Uterus (tissue), 4 donors: ENCODE measurements around the gene CYP4F3. TPM values are rescaled to one million over a fixed set of nuclear protein-coding genes. Genes with fewer than 3 reads are reported as not detected.

ENCODE experiments used
- DNase-seq, 2 donors: peaks; one replicate each; pipeline ENCODE4 v3.0.0-alpha.2; 2019 to 2020
- H3K27ac ChIP-seq, 2 donors: fragments of 200-600 bp; sonication (generic); 1 replicate in 1 of 2; 2 replicates in 1 of 2; pipeline ENCODE4 v1.5.1; 2016 to 2018
- H3K27me3 ChIP-seq, 2 donors: fragments of 200-600 bp; sonication (generic); one replicate each; pipeline ENCODE4 v1.5.1; 2018 to 2019; ENCODE audit warnings: control low read depth in 1 of 2
- H3K36me3 ChIP-seq, 2 donors: fragments of 200-600 bp; sonication (generic); one replicate each; pipeline ENCODE4 v1.5.1; 2019; ENCODE audit warnings: control low read depth in 1 of 2
- H3K4me1 ChIP-seq, 2 donors: fragments of 200-600 bp; sonication (generic); one replicate each; pipeline ENCODE4 v1.5.1; 2018 to 2019; ENCODE audit warnings: control low read depth in 1 of 2
- H3K4me3 ChIP-seq, 2 donors: fragments of 200-600 bp; sonication (generic); 1 replicate in 1 of 2; 2 replicates in 1 of 2; pipeline ENCODE4 v1.5.1; 2018 to 2019; ENCODE audit warnings: mild to moderate bottlenecking in 1 of 2
- H3K9me3 ChIP-seq, 2 donors: fragments of 200-600 bp; sonication (generic); one replicate each; pipeline ENCODE4 v1.5.1; 2019; ENCODE audit warnings: control low read depth in 1 of 2
- POLR2A ChIP-seq, 2 donors: fragments of 450-650 bp; IDR thresholded peaks; one replicate each; pipeline ENCODE4 v1.6.1; 2016; ENCODE audit warnings: antibody characterized with exemption in 2 of 2, mild to moderate bottlenecking in 1 of 2, moderate library complexity in 1 of 2
- intact Hi-C: fragments of 100-400 bp; cut with DNase I; formaldehyde crosslinking; loops from one replicate; pipeline ENCODE4 v1.15.1; 2023; ENCODE audit warnings: low total_unique reads
- total RNA-seq, 4 donors: library from RNA; depleted of rRNA in 3 of 4; stranded (reverse); fragments of >200 nt in 3 of 4; gene quantifications; one replicate each; pipeline versions ENCODE4 v1.1.0 to v1.2.4, GENCODE V29; 2014 to 2023
- TF ChIP-seq, protein P1 (sequence below), 4 experiments: fragments of 200-600 bp in 2 of 4; fragments of 450-650 bp in 2 of 4; sonication (generic) in 2 of 4; IDR thresholded peaks; one replicate each; pipeline ENCODE4 v1.5.1; 2016 to 2019; ENCODE audit warnings: antibody characterized with exemption in 4 of 4, mild to moderate bottlenecking in 2 of 4, moderate library complexity in 1 of 4
- donor health status: DM: yes; HTN: yes; CAD: no.

The CYP4F3 gene
- total RNA-seq, 4 donors from 2014 or later = 0.41 to 0.70 TPM; not detected in 2

DNA sequence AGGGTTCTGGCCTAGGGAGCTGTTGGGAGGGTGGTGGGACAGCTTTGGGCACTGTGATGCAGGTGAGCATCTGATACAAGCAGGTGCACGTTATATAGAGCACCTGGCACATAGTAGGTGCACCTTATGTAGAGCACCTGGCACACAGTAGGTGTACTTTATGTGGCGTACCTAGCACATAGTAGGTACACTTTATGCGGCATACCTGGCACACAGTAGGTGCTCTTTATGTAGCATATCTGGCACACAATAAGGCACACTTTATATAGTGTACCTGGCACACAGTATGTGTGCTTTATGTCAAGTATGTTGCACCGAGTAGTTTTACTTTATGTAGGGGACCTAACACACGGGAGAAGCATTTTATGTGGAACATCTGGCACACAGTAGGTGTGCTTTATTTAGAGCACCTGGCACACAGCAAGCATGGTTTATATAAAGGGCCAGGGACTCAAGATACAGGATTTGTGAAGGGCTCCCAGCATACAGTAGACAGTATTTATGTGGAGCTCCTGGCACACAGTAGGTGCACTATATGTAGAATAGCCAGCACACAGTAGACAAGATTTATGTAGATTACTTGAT lies 30.6 kb downstream of the CYP4F3 start:
- Histone ChIP-seq H3K4me3 (no peak overlapping the region), H3K9me3 (no peaks in the 10 kb centered on the region), H3K27me3 (no peaks in the 10 kb centered on the region), H3K27ac (no peak overlapping the region), H3K4me1 (peaks cover 0 to 5% of the 10 kb centered on the region in 2 donors), H3K36me3 (no peaks in the 10 kb centered on the region)
- DNase-seq = no peak
- intact Hi-C loops = no loop called here
- TF ChIP-seq, protein P1, sequence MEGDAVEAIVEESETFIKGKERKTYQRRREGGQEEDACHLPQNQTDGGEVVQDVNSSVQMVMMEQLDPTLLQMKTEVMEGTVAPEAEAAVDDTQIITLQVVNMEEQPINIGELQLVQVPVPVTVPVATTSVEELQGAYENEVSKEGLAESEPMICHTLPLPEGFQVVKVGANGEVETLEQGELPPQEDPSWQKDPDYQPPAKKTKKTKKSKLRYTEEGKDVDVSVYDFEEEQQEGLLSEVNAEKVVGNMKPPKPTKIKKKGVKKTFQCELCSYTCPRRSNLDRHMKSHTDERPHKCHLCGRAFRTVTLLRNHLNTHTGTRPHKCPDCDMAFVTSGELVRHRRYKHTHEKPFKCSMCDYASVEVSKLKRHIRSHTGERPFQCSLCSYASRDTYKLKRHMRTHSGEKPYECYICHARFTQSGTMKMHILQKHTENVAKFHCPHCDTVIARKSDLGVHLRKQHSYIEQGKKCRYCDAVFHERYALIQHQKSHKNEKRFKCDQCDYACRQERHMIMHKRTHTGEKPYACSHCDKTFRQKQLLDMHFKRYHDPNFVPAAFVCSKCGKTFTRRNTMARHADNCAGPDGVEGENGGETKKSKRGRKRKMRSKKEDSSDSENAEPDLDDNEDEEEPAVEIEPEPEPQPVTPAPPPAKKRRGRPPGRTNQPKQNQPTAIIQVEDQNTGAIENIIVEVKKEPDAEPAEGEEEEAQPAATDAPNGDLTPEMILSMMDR (IDR thresholded peaks at IDR 0.05) = no peak
- no peak for TF ChIP-seq POLR2A (IDR thresholded peaks at IDR 0.05)

DNA sequence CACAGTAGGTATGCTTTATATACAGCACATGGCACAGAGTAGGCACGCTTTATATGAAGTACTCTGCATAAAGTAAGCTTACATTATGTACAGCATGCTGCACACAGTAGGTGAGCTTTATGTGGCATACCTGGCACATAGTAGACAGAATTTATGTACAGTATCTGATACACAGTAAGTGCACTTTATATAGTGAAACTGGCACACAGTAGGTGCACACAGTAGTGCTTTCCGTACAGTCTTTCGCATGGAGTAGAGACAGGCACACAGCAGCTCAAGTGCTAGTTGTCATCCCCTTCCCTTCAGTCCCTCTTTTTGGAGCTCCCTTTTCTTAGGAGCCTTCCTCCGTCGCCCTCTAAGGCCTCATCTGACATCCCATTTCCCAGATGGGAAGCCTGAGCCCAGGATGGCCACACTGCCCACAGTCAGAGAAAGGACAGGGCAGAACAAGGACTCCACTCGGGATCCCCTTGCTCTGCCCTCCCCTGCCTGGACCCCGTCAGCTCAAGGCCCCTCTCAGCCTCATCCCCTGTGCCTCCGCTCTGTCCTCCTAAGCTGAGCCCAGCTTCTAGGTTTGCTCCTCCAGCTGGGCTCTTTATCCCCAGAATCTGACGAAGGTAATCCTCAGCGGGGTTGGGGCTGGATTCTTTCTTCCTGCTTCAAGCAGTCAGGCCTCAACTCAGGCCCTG lies 31.3 kb downstream of the CYP4F3 start:
- Histone ChIP-seq H3K36me3 (no peaks in the 10 kb centered on the region), H3K27me3 (no peaks in the 10 kb centered on the region), H3K4me1 (peaks cover 0 to 5% of the 10 kb centered on the region in 2 donors), H3K4me3 (no peak overlapping the region), H3K9me3 (no peaks in the 10 kb centered on the region), H3K27ac (peak overlapping the region; percentile 72 to 80)
- no peak for DNase-seq
- no peak for TF ChIP-seq POLR2A (IDR thresholded peaks at IDR 0.05)
- TF ChIP-seq, protein P1 (IDR thresholded peaks at IDR 0.05) = no peak
- intact Hi-C loops = no loop called here

DNA sequence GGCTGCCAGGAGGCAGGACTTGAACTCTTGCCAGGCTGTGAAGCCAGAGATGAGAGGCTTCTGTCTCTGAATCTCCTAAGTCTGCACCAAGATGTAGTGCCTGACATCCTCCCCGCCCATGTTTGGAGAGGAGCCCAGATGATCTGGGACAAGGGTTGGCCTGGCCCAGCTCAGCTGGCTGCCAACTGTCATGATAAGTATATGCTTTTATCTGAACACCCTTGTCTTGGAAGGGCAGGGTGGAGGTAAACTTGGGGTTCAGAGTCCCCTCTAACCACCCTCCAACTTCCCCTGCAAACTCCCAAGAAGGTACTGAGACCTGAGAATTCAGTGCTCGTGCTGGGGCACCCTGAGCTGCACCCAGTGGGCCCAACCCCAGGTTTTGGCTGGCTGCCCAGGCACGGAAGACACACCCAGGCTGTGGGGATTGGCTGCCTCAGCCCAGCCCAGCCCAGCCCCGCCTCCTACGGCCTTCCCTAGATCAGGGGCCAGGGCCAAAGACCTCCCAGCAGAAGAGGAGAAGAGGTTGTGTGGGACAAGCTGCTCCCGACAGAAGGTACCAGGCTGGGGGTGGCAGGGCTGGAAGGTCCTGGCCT lies 32.0 kb downstream of the CYP4F3 start, which contains the start of gene CYP4F12:
TSS of gene CYP4F12 (plus strand) at position 508 of the 596 bp plus-strand sequence. CDS start 443 bp downstream, outside the sequence.
- peak within 1 kb of the TSS; percentile 72 to 80 for H3K27ac ChIP-seq
- H3K27me3 ChIP-seq = no peaks in the 10 kb centered on the region
- TF ChIP-seq, protein P1 (IDR thresholded peaks at IDR 0.05) = no peak
- no peak for TF ChIP-seq POLR2A (IDR thresholded peaks at IDR 0.05)
- intact Hi-C loops = no loop called here
- no peaks in the 10 kb centered on the region for H3K36me3 ChIP-seq
- peaks cover 0 to 5% of the 10 kb centered on the region in 2 donors for H3K4me1 ChIP-seq
- DNase-seq = peak; percentile 92
- H3K9me3 ChIP-seq = no peaks in the 10 kb centered on the region
- peak within 1 kb of the TSS in 1 of 2 donors; percentile 20 for H3K4me3 ChIP-seq

DNA sequence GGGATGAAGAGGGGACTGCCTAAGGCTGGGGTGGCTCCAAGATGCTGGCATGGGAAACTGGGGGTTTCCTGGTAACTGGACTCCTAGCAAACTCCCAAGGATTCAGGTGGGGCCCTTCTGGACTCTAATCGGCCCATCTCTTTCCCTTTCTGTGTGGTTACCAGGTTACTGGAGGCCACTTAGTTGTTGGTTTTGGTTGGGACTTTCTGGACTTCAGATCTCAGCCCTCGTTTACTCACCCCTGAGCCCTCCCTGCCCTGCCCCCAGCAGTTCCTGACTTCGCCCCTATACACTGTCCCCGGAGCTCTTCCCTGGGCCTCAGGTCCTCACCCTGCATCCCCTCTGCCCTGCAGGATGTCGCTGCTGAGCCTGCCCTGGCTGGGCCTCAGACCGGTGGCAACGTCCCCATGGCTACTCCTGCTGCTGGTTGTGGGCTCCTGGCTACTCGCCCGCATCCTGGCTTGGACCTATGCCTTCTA lies 32.5 kb downstream of the CYP4F3 start:
- DNase-seq = no peak
- peaks cover 0 to 5% of the 10 kb centered on the region in 2 donors for H3K4me1 ChIP-seq
- peak overlapping the region in 1 of 2 donors; percentile 20 for H3K4me3 ChIP-seq
- peak overlapping the region; percentile 72 to 80 for H3K27ac ChIP-seq
- no peaks in the 10 kb centered on the region for H3K27me3 ChIP-seq
- TF ChIP-seq, protein P1 (IDR thresholded peaks at IDR 0.05) = no peak
- no peak for TF ChIP-seq POLR2A (IDR thresholded peaks at IDR 0.05)
- no peaks in the 10 kb centered on the region for H3K36me3 ChIP-seq
- no peaks in the 10 kb centered on the region for H3K9me3 ChIP-seq
- intact Hi-C loops = no loop called here

DNA sequence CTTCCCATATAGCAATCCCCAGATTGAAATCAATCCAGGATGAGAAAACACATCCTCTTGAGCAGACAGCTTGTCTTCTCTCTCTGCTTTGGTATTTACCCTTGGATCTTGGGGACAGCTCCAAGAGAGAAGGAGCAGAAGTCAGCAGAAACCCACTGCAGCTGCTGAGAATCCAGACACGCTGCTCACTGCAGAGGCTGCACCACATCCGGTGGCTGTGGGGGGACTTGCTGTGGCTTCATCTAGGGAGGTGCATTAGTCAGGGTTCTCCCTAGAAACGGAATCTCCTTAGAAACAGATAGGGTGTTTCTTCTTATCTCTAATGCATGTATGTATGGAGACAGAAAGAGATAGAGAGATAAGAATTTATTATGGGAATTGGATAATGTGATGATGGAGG lies 34.9 kb downstream of the CYP4F3 start:
- TF ChIP-seq, protein P1 (IDR thresholded peaks at IDR 0.05) = no peak
- TF ChIP-seq POLR2A (IDR thresholded peaks at IDR 0.05) = no peak
- Histone ChIP-seq H3K9me3 (no peaks in the 10 kb centered on the region), H3K27me3 (no peaks in the 10 kb centered on the region), H3K4me1 (peaks cover 0 to 5% of the 10 kb centered on the region in 2 donors), H3K36me3 (no peaks in the 10 kb centered on the region), H3K4me3 (no peak overlapping the region), H3K27ac (no peak overlapping the region)
- DNase-seq = no peak
- intact Hi-C loops = no loop called here
